Neural cell (in vitro differentiated cells): Measurements from ENCODE around the gene LRRC63. TPM values are rescaled to one million over a fixed set of nuclear protein-coding genes. Genes with fewer than 3 reads are reported as not detected.

Experiments
- H2AFZ ChIP-seq: fragments of 200-600, 300-800 bp; sonication (generic), shearing (Covaris generic); 2 replicates; pipeline ENCODE4 v1.6.0; 2014; ENCODE audit warnings: low read depth, mild to moderate bottlenecking, antibody characterized with exemption, low read length, moderate library complexity
- H3F3A ChIP-seq: fragments of 200-600 bp; shearing (Covaris generic); 2 replicates; pipeline ENCODE4 v1.6.1; 2016; ENCODE audit warnings: mild to moderate bottlenecking, moderate library complexity, mixed read lengths, antibody characterized with exemption, low read length; ENCODE audit not compliant: insufficient read depth, poor library complexity, severe bottlenecking
- H3K27ac ChIP-seq: fragments of 200-600, 300-800 bp; sonication (generic), shearing (Covaris generic); 2 replicates; pipeline ENCODE4 v1.5.1; 2014; ENCODE audit warnings: mild to moderate bottlenecking, low read length, moderate library complexity
- H3K27me3 ChIP-seq: fragments of 300-800, 200-600 bp; sonication (generic), shearing (Covaris generic); 2 replicates; pipeline ENCODE4 v1.6.0; 2014; ENCODE audit warnings: mild to moderate bottlenecking, low read depth, low read length, moderate library complexity; ENCODE audit not compliant: insufficient read depth
- H3K36me3 ChIP-seq: fragments of 300-800, 200-600 bp; sonication (generic), shearing (Covaris generic); 2 replicates; pipeline ENCODE4 v1.5.1; 2014; ENCODE audit warnings: mild to moderate bottlenecking, antibody characterized with exemption, low read length, moderate library complexity; ENCODE audit not compliant: insufficient read depth
- H3K4me2 ChIP-seq: fragments of 300-800, 200-600 bp; sonication (generic), shearing (Covaris generic); 2 replicates; pipeline ENCODE4 v1.6.0; 2014; ENCODE audit warnings: mild to moderate bottlenecking, low read length
- H3K4me3 ChIP-seq: fragments of 300-800, 200-600 bp; sonication (generic), shearing (Covaris generic); 2 replicates; pipeline ENCODE4 v1.5.1; 2014; ENCODE audit warnings: mild to moderate bottlenecking, low read length, moderate library complexity
- H3K79me2 ChIP-seq: fragments of 200-600 bp; shearing (Covaris generic); replicated peaks from 2 replicates; pipeline ENCODE4 v1.6.0; 2014; ENCODE audit warnings: mild to moderate bottlenecking, low read length, moderate library complexity; ENCODE audit not compliant: insufficient read depth
- H3K9ac ChIP-seq: fragments of 300-800, 200-600 bp; sonication (generic), shearing (Covaris generic); 2 replicates; pipeline ENCODE4 v1.6.1; 2016; ENCODE audit warnings: mild to moderate bottlenecking, low read length, mixed read lengths
- H3K9me2 ChIP-seq: fragments of 200-600 bp; shearing (Covaris generic); 2 replicates; pipeline ENCODE4 v1.6.1; 2016; ENCODE audit warnings: mild to moderate bottlenecking, low read length, mixed read lengths; ENCODE audit not compliant: insufficient read depth
- H3K9me3 ChIP-seq: fragments of 200-600, 300-800 bp; sonication (generic), shearing (Covaris generic); 2 replicates; pipeline ENCODE4 v1.6.1; 2016; ENCODE audit warnings: mild to moderate bottlenecking, mixed run types, low read length, moderate library complexity, mixed read lengths
- H4K20me1 ChIP-seq: fragments of 200-600 bp; shearing (Covaris generic); 2 replicates; pipeline ENCODE4 v1.6.1; 2016; ENCODE audit warnings: mild to moderate bottlenecking, mixed run types; ENCODE audit not compliant: insufficient read depth
- CTCF ChIP-seq: fragments of 450-650 bp; IDR thresholded peaks from 2 replicates; pipeline ENCODE4 v1.5.1; 2014; ENCODE audit warnings: antibody characterized with exemption, mild to moderate bottlenecking, moderate library complexity; ENCODE audit not compliant: poor library complexity, severe bottlenecking
- EP300 ChIP-seq: fragments of 450-650 bp; conservative IDR thresholded peaks from 2 replicates; pipeline ENCODE4 v1.6.1; 2014; ENCODE audit warnings: antibody characterized with exemption, mild to moderate bottlenecking, moderate library complexity; ENCODE audit not compliant: poor library complexity, severe bottlenecking
- EZH2 ChIP-seq: fragments of 200-600, 300-800 bp; shearing (Covaris generic), sonication (generic); IDR thresholded peaks from 2 replicates; pipeline ENCODE4 v1.6.1; 2014; ENCODE audit warnings: antibody characterized with exemption, low read length, borderline replicate concordance, mild to moderate bottlenecking; ENCODE audit not compliant: insufficient read depth, poor library complexity, severe bottlenecking
- MXI1 ChIP-seq: fragments of 450-650 bp; conservative IDR thresholded peaks from 2 replicates; pipeline ENCODE4 v1.6.1; 2014; ENCODE audit warnings: antibody characterized with exemption, mild to moderate bottlenecking; ENCODE audit not compliant: poor library complexity, severe bottlenecking
- POLR2AphosphoS5 ChIP-seq: IDR thresholded peaks from 2 replicates; pipeline ENCODE4 v1.6.1; 2012
- RAD21 ChIP-seq: fragments of 450-650 bp; conservative IDR thresholded peaks from 2 replicates; pipeline ENCODE4 v1.6.1; 2014; ENCODE audit warnings: antibody characterized with exemption, mild to moderate bottlenecking, moderate library complexity
- REST ChIP-seq: IDR thresholded peaks from 2 replicates; pipeline ENCODE4 v1.6.1; 2012; ENCODE audit warnings: borderline replicate concordance
- SMC3 ChIP-seq: fragments of 450-650 bp; conservative IDR thresholded peaks from 2 replicates; pipeline ENCODE4 v1.6.1; 2014; ENCODE audit warnings: antibody characterized with exemption, mild to moderate bottlenecking, moderate library complexity; ENCODE audit not compliant: poor library complexity
- TAF1 ChIP-seq: IDR thresholded peaks from 2 replicates; pipeline ENCODE4 v1.6.1; 2012; ENCODE audit warnings: low read depth
- polyA plus RNA-seq: library from polyadenylated mRNA; depleted of rRNA; stranded (reverse); fragments of >200 nt; gene quantifications from 2 replicates; pipeline ENCODE4 v1.2.3, GENCODE V29; 2014

LRRC63 gene
- polyA plus RNA-seq, 1 donor from 2014 or later: not detected

GRCh38 chr13:46318986-46319385 is 107.3 kb downstream of the LRRC63 start:
- H4K20me1 ChIP-seq: no peaks in the 10 kb centered on the region
- H3K79me2 ChIP-seq: no peaks in the 10 kb centered on the region
- no peak overlapping the region for H2AFZ ChIP-seq
- no peaks in the 10 kb centered on the region for H3K9me2 ChIP-seq
- no peaks in the 10 kb centered on the region for H3K36me3 ChIP-seq
- H3K9ac ChIP-seq: no peak overlapping the region
- H3K4me2 ChIP-seq: no peak overlapping the region
- no peak overlapping the region for H3K4me3 ChIP-seq
- TF ChIP-seq EZH2: no peak
- no peak for TF ChIP-seq CTCF
- no peak for TF ChIP-seq EP300
- TF ChIP-seq REST: no peak
- TF ChIP-seq RAD21: no peak
- no peak for TF ChIP-seq TAF1
- no peak for TF ChIP-seq MXI1
- TF ChIP-seq POLR2AphosphoS5: no peak
- no peak for TF ChIP-seq SMC3
- no peaks in the 10 kb centered on the region for H3F3A ChIP-seq
- no peaks in the 10 kb centered on the region for H3K27me3 ChIP-seq
- no peaks in the 10 kb centered on the region for H3K9me3 ChIP-seq
- H3K27ac ChIP-seq: no peak overlapping the region

GRCh38 chr13:46320406-46320805 is 108.7 kb downstream of the LRRC63 start:
- Histone ChIP-seq H3K79me2 (no peaks in the 10 kb centered on the region), H3K9me2 (no peaks in the 10 kb centered on the region), H3K9me3 (no peaks in the 10 kb centered on the region), H4K20me1 (no peaks in the 10 kb centered on the region), H3K27me3 (no peaks in the 10 kb centered on the region), H3F3A (no peaks in the 10 kb centered on the region), H3K27ac (no peak overlapping the region), H3K9ac (no peak overlapping the region), H3K4me3 (no peak overlapping the region), H3K4me2 (no peak overlapping the region), H3K36me3 (no peaks in the 10 kb centered on the region), H2AFZ (no peak overlapping the region)
- TF ChIP-seq EZH2 (no peak), TAF1 (no peak), EP300 (no peak), REST (no peak), RAD21 (no peak), CTCF (no peak), MXI1 (no peak), POLR2AphosphoS5 (no peak), SMC3 (no peak)
